ENCODE results near the gene TSHZ3. TPM values are rescaled to one million over a fixed set of nuclear protein-coding genes. Genes with fewer than 3 reads are reported as not detected.
A peak's percentile ranks its signal among the peaks of the same experiment; 100 is the strongest.

TSHZ3 gene
- total RNA-seq, 1 experiment from 2014 or later: 3.2 TPM

- no peak overlapping the region for H3K4me2 ChIP-seq (ENCODE audit: insufficient read depth, insufficient read length, low read length)
- no peak overlapping the region for H4K91ac ChIP-seq (ENCODE audit: insufficient read length, low read depth, low read length)
- H4K20me1 ChIP-seq (ENCODE audit: control insufficient read depth, insufficient read depth, insufficient read length): no peaks in the 10 kb centered on the region
- H3K79me2 ChIP-seq (ENCODE audit: insufficient read depth, low read length): no peaks in the 10 kb centered on the region
- no peak overlapping the region for H3T11ph ChIP-seq (ENCODE audit: low read length)
- peak; percentile 38; the same call in 2 of the 3 replicates for TF ChIP-seq CTCF (conservative IDR thresholded peaks at IDR 0.05)
- no peaks in the 10 kb centered on the region for H3K79me1 ChIP-seq (ENCODE audit: insufficient read depth, low read depth, low read length, poor library complexity, severe bottlenecking)
- no peak overlapping the region for H2BK5ac ChIP-seq (ENCODE audit: insufficient read length, low read length)
- Mint-ChIP-seq H3K27ac (no peak overlapping the region), H3K36me3 (ENCODE audit: insufficient read depth in 1 of 3, low read depth in 3 of 3) (no peaks in the 10 kb centered on the region), H3K4me1 (peaks cover 19% of the 10 kb centered on the region in 2 experiments), H3K9me3 (no peaks in the 10 kb centered on the region), H3K4me3 (no peak overlapping the region), H3K27me3 (ENCODE audit: low read depth) (peaks cover 8% of the 10 kb centered on the region)
- no peak overlapping the region for H3K27ac ChIP-seq (ENCODE audit: insufficient read length, low read depth, low read length)
- no peak overlapping the region for H2AK5ac ChIP-seq (ENCODE audit: insufficient read length, low read length)
- no peak for DNase-seq
- no peak overlapping the region for H4K5ac ChIP-seq (ENCODE audit: insufficient read length, low read depth, low read length)
- H3K56ac ChIP-seq (ENCODE audit: insufficient read length, low read depth, low read length): no peak overlapping the region
- WGBS (ENCODE audit: extremely low coverage, insufficient read length, low lambda C conversion rate): no CpG with 5 or more reads among the region's 3 CpGs
- H3K4me1 ChIP-seq (ENCODE audit: insufficient read depth, low read length): peaks cover 9% of the 10 kb centered on the region
- no peaks in the 10 kb centered on the region for H3K9me3 ChIP-seq (ENCODE audit: control insufficient read depth, low read depth, low read length)
- H3K23me2 ChIP-seq (ENCODE audit: insufficient read length, low read depth, low read length, poor library complexity, severe bottlenecking): peaks cover 2% of the 10 kb centered on the region
- no peak overlapping the region for H2BK120ac ChIP-seq (ENCODE audit: low read depth, low read length, poor library complexity, severe bottlenecking)
- no peak overlapping the region for H3K4ac ChIP-seq (ENCODE audit: low read depth, low read length)
- H2BK15ac ChIP-seq (ENCODE audit: low read depth, low read length): no peak overlapping the region
- H3K27me3 ChIP-seq (ENCODE audit: insufficient read depth, low read length): no peaks in the 10 kb centered on the region
- no peak overlapping the region for H3K9ac ChIP-seq (ENCODE audit: extremely low read depth, insufficient read length, low read length)
- no peak overlapping the region for H2AFZ ChIP-seq (ENCODE audit: low read length)
- H4K8ac ChIP-seq (replicated peaks; ENCODE audit: insufficient read length, low read depth, low read length): no peak overlapping the region
- H2BK20ac ChIP-seq (ENCODE audit: low read depth, low read length, poor library complexity, severe bottlenecking): no peak overlapping the region
- no peak overlapping the region for H3K18ac ChIP-seq (ENCODE audit: insufficient read length, low read depth, low read length)
- no peak overlapping the region for H2BK12ac ChIP-seq (ENCODE audit: insufficient read length, low read depth, low read length)
- no peak overlapping the region for H3K23ac ChIP-seq (ENCODE audit: insufficient read length, low read depth, low read length)
- no peak overlapping the region for H3K14ac ChIP-seq (ENCODE audit: insufficient read depth, low read length)
Observed at GRCh38 chr19:31364963-31365362, 15.7 kb upstream of the TSHZ3 start.
